Small intestine (tissue), 7 donors: Measurements from ENCODE around the gene CDH13. TPM values are rescaled to one million over a fixed set of nuclear protein-coding genes. Genes with fewer than 3 reads are reported as not detected.

Source experiments
- DNase-seq, 2 donors: peaks; one replicate each; pipeline versions ENCODE4 v3.0.0 to v3.0.0-alpha.2; 2013
- FAIRE-seq: peaks from 2 replicates; lab custom pipeline; 2012; peaks lifted over from hg19 to GRCh38; lab: Jason Lieb, UNC
- H3K27ac ChIP-seq, 3 donors: one replicate each; pipeline ENCODE4 v1.5.1; 2013; ENCODE audit warnings: low read length in 2 of 3, mild to moderate bottlenecking in 2 of 3, control low read depth in 1 of 3, inconsistent platforms in 1 of 3, low read depth in 1 of 3, moderate library complexity in 1 of 3
- H3K27me3 ChIP-seq, 3 donors: one replicate each; pipeline ENCODE4 v1.6.1; 2013; ENCODE audit warnings: low read length in 3 of 3, inconsistent platforms in 1 of 3; ENCODE audit not compliant: control insufficient read depth in 3 of 3, insufficient read depth in 3 of 3
- H3K36me3 ChIP-seq, 3 donors: one replicate each; pipeline ENCODE4 v1.6.1; 2013; ENCODE audit warnings: low read length in 3 of 3, inconsistent platforms in 1 of 3, low read depth in 1 of 3, mild to moderate bottlenecking in 1 of 3, moderate library complexity in 1 of 3; ENCODE audit not compliant: control insufficient read depth in 3 of 3, insufficient read depth in 2 of 3
- H3K4me1 ChIP-seq, 3 donors: one replicate each; pipeline ENCODE4 v1.6.1; 2013; ENCODE audit warnings: low read length in 2 of 3, inconsistent platforms in 1 of 3, low read depth in 1 of 3, mild to moderate bottlenecking in 1 of 3, moderate library complexity in 1 of 3; ENCODE audit not compliant: control insufficient read depth in 3 of 3, insufficient read depth in 2 of 3
- H3K4me3 ChIP-seq, 3 donors: one replicate each; pipeline ENCODE4 v1.5.1; 2013; ENCODE audit warnings: low read length in 3 of 3, control low read depth in 1 of 3, inconsistent platforms in 1 of 3, low read depth in 1 of 3, mild to moderate bottlenecking in 1 of 3, moderate library complexity in 1 of 3
- H3K9me3 ChIP-seq, 2 donors: one replicate each; pipeline ENCODE4 v1.6.1; 2013; ENCODE audit warnings: low read depth in 1 of 2, low read length in 1 of 2; ENCODE audit not compliant: control insufficient read depth in 2 of 2, insufficient read depth in 1 of 2
- WGBS, 3 donors: extraction: QIAGEN DNeasy Blood & Tissue Kit; methylation state at CpG; one replicate each; pipeline ENCODE4 v1.1.7; 2013; 5-methylcytosine and 5-hydroxymethylcytosine counted together
- polyA plus RNA-seq, 4 donors: library from polyadenylated mRNA; stranded (reverse) in 3 of 4; unstranded in 1 of 4; fragments of 200-250 nt in 3 of 4; fragments of 120-200 nt in 1 of 4; gene quantifications; one replicate each; pipeline versions ENCODE4 v1.2.1 to v1.2.3, GENCODE V29; 2013
- donor health status: healthy with polysubstance abuse.
- donor health status: control.
- donor health status: control.
- donor health status: Bipolar disorder and iron deficiency.
- donor health status: healthy.

The CDH13 gene
- polyA plus RNA-seq, 4 donors: 0.27 to 15.0 (median 2.9) TPM; not detected in 1

GRCh38 chr16:83797013-83797412 is 1170.2 kb downstream of the CDH13 start:
- no peak overlapping the region for H3K27ac ChIP-seq
- H3K4me3 ChIP-seq: no peak overlapping the region
- peaks cover 0 to 6% (median 0%) of the 10 kb centered on the region in 3 donors for H3K27me3 ChIP-seq
- peaks cover 0 to 3% of the 10 kb centered on the region in 2 donors for H3K9me3 ChIP-seq
- no peak for DNase-seq
- no peaks in the 10 kb centered on the region for H3K4me1 ChIP-seq
- WGBS, 3 donors: 40 to 57% (median 56%) methylated on average over 9 of the region's 9 CpGs
- no peaks in the 10 kb centered on the region for H3K36me3 ChIP-seq
- no peak for FAIRE-seq

GRCh38 chr16:83799336-83799735 is 1172.6 kb downstream of the CDH13 start:
- DNase-seq: no peak
- no peak overlapping the region for H3K27ac ChIP-seq
- no peak overlapping the region for H3K4me3 ChIP-seq
- H3K9me3 ChIP-seq: no peaks in the 10 kb centered on the region
- FAIRE-seq: no peak
- peaks cover 0 to 6% (median 0%) of the 10 kb centered on the region in 3 donors for H3K27me3 ChIP-seq
- H3K36me3 ChIP-seq: no peaks in the 10 kb centered on the region
- no peaks in the 10 kb centered on the region for H3K4me1 ChIP-seq
- 68 to 87% (median 75%) methylated on average over 1 of the region's 1 CpG for WGBS, 3 donors

GRCh38 chr16:83802135-83802534 is 1175.4 kb downstream of the CDH13 start:
- no peaks in the 10 kb centered on the region for H3K36me3 ChIP-seq
- no peak overlapping the region for H3K4me3 ChIP-seq
- H3K9me3 ChIP-seq: no peaks in the 10 kb centered on the region
- 20 to 36% (median 29%) methylated on average over 6 of the region's 6 CpGs for WGBS, 3 donors
- DNase-seq: peak in 1 of 2 donors; percentile 24
- no peaks in the 10 kb centered on the region for H3K4me1 ChIP-seq
- no peak for FAIRE-seq
- peaks cover 0 to 2% (median 0%) of the 10 kb centered on the region in 3 donors for H3K27me3 ChIP-seq
- H3K27ac ChIP-seq: peak overlapping the region in 1 of 3 donors; percentile 61

GRCh38 chr16:83802554-83803205 is 1175.9 kb downstream of the CDH13 start:
- H3K9me3 ChIP-seq: no peaks in the 10 kb centered on the region
- no peaks in the 10 kb centered on the region for H3K36me3 ChIP-seq
- H3K4me3 ChIP-seq: no peak overlapping the region
- H3K27ac ChIP-seq: peak overlapping the region in 2 of 3 donors; percentile 42 to 82
- no peak for DNase-seq
- peaks cover 0 to 2% (median 0%) of the 10 kb centered on the region in 3 donors for H3K27me3 ChIP-seq
- H3K4me1 ChIP-seq: no peaks in the 10 kb centered on the region
- 46 to 59% (median 52%) methylated on average over 11 of the region's 11 CpGs for WGBS, 3 donors
- no peak for FAIRE-seq

GRCh38 chr16:83803811-83804210 is 1177.0 kb downstream of the CDH13 start:
- H3K27me3 ChIP-seq: peaks cover 0 to 2% (median 0%) of the 10 kb centered on the region in 3 donors

GRCh38 chr16:83804366-83804765 is 1177.6 kb downstream of the CDH13 start:
- no peak for FAIRE-seq
- no peak for DNase-seq
- WGBS, 3 donors: 92 to 96% (median 93%) methylated on average over 5 of the region's 5 CpGs
- Histone ChIP-seq H3K27ac (peak overlapping the region in 1 of 3 donors; percentile 3), H3K27me3 (peaks cover 0 to 2% (median 0%) of the 10 kb centered on the region in 3 donors), H3K4me1 (peaks cover 2 to 7% (median 5%) of the 10 kb centered on the region in 3 donors), H3K36me3 (peaks cover 0 to 2% (median 0%) of the 10 kb centered on the region in 3 donors), H3K9me3 (no peaks in the 10 kb centered on the region), H3K4me3 (no peak overlapping the region)

More at GRCh38 chr16:83803811-83804210, 1177.0 kb downstream of the CDH13 start:
- WGBS, 3 donors: 65 to 84% (median 78%) methylated on average over 3 of the region's 3 CpGs
- FAIRE-seq (no peak), DNase-seq (no peak)
- H3K27ac ChIP-seq: no peak overlapping the region
- H3K9me3 ChIP-seq: no peaks in the 10 kb centered on the region
- H3K4me1 ChIP-seq: peaks cover 0 to 3% (median under 1%) of the 10 kb centered on the region in 3 donors
- H3K36me3 ChIP-seq: no peaks in the 10 kb centered on the region
- no peak overlapping the region for H3K4me3 ChIP-seq

- Histone ChIP-seq H3K9me3 (no peaks in the 10 kb centered on the region), H3K4me1 (peaks cover 2 to 7% (median 5%) of the 10 kb centered on the region in 3 donors), H3K27me3 (peaks cover 0 to 1% (median 0%) of the 10 kb centered on the region in 3 donors), H3K36me3 (peaks cover 0 to 6% (median 0%) of the 10 kb centered on the region in 3 donors), H3K4me3 (no peak overlapping the region), H3K27ac (peak overlapping the region in 1 of 3 donors; percentile 53)
- DNase-seq: no peak
- no peak for FAIRE-seq
- 47 to 50% (median 47%) methylated on average over 5 of the region's 5 CpGs for WGBS, 3 donors
Observed at GRCh38 chr16:83806036-83806435, 1179.3 kb downstream of the CDH13 start.

- Histone ChIP-seq H3K27ac (peak overlapping the region in 1 of 3 donors; percentile 53), H3K4me1 (peaks cover 2 to 7% (median 5%) of the 10 kb centered on the region in 3 donors)
- 82 to 90% (median 90%) methylated on average over 6 of the region's 6 CpGs for WGBS, 3 donors
Observed at GRCh38 chr16:83806731-83807130, 1180.0 kb downstream of the CDH13 start.

More at GRCh38 chr16:83806731-83807130, 1180.0 kb downstream of the CDH13 start:
- DNase-seq (no peak), FAIRE-seq (no peak)
- Histone ChIP-seq H3K36me3 (peaks cover 0 to 6% (median 0%) of the 10 kb centered on the region in 3 donors), H3K27me3 (no peaks in the 10 kb centered on the region), H3K9me3 (no peaks in the 10 kb centered on the region), H3K4me3 (no peak overlapping the region)
